ENCODE results near the gene NPAT. TPM values are rescaled to one million over a fixed set of nuclear protein-coding genes. Genes with fewer than 3 reads are reported as not detected.

The NPAT gene
- 10 to 100 TPM; 25.4 to 28.9 TPM for total RNA-seq
- polyA plus RNA-seq (2013, experiment 1 of 2), result 28.5 TPM
- polyA plus RNA-seq (2013, experiment 2 of 2), result 32.4 TPM
- total RNA-seq, result 88.1 to 322 (median 194) reads per million in 172 experiments

GRCh38 chr11:108222574-108223347, at the start of gene NPAT, which contains the start of gene ATM:
Gene NPAT (minus strand): TSS chr11:108222638. CDS start chr11:108222536, 102 bp downstream.
Gene ATM (plus strand): TSS chr11:108223067. CDS start chr11:108227625, 4,558 bp downstream.
- Histone ChIP-seq H3K36me3 (ENCODE audit: insufficient read depth, low read length) (peaks cover 14% of the 10 kb centered on the region), H3K27me3 (ENCODE audit: control insufficient read depth in 1 of 2, insufficient read depth in 2 of 2, low read length in 2 of 2) (no peaks in the 10 kb centered on the region), H3K9me3 (ENCODE audit: control insufficient read depth in 1 of 2, insufficient read depth in 1 of 2, low read length in 2 of 2) (no peaks in the 10 kb centered on the region), H3K4me1 (ENCODE audit: insufficient read depth, low read length) (peaks cover 23% of the 10 kb centered on the region), H3K27ac (ENCODE audit: low read depth in 1 of 2, low read length in 2 of 2) (peak within 1 kb of the TSS; percentile 95 to 99), H3K4me3 (ENCODE audit: low read length) (peak within 1 kb of the TSS; percentile 75)
- ChIA-PET POLR2A (interaction anchor here (0.7 to 11.9 kb wide), 31 partner anchors 8 to 442 kb away, joined by 3 to 773 read pairs (median 6); partner anchors contain the start of genes ACAT1, C11orf65, CUL5 and DDX10), CTCF (interaction anchor here (0.6 to 6.8 kb wide), 17 partner anchors 9 to 120 kb away, joined by 3 to 65 read pairs (median 4); no protein-coding TSS in a partner anchor)
- peak; percentile 97 to 100 (median 98) for DNase-seq
- TF ChIP-seq CTCF (IDR thresholded peaks at IDR 0.05), result peak; percentile 82
- no peak within 1 kb of the TSS for H3K27ac Mint-ChIP-seq
- H3K4me3 Mint-ChIP-seq, result no peak within 1 kb of the TSS
- no peaks in the 10 kb centered on the region for H3K27me3 Mint-ChIP-seq
- peak; percentile 73 for ATAC-seq (ENCODE audit: poor library complexity)
- H3K36me3 Mint-ChIP-seq (ENCODE audit: low read depth), result peaks cover 50% of the 10 kb centered on the region
- H3K9me3 Mint-ChIP-seq, result no peaks in the 10 kb centered on the region
- peaks cover 50% of the 10 kb centered on the region for H3K4me1 Mint-ChIP-seq (ENCODE audit: low read depth)
- intact Hi-C loops (cut with DNase I, micrococcal nuclease), result loop anchor here (1.0 to 10.0 kb wide), 11 partner anchors 14 to 442 kb away; partner anchors contain the start of genes C11orf65 (in 2 of the 2), ACAT1 (in 1 of the 2), DDX10 (in 1 of the 2) and EXPH5 (in 1 of the 2)

- H3K4me3 ChIP-seq (ENCODE audit: low read length), result no peak overlapping the region
- Mint-ChIP-seq H3K4me1 (ENCODE audit: low read depth) (peaks cover 27% of the 10 kb centered on the region), H3K9me3 (peaks cover 9% of the 10 kb centered on the region), H3K36me3 (ENCODE audit: low read depth) (peaks cover 74% of the 10 kb centered on the region), H3K27ac (peak overlapping the region; percentile 18), H3K27me3 (no peaks in the 10 kb centered on the region), H3K4me3 (no peak overlapping the region)
- no peaks in the 10 kb centered on the region for H3K9me3 ChIP-seq (ENCODE audit: control insufficient read depth in 1 of 2, insufficient read depth in 1 of 2, low read length in 2 of 2)
- H3K36me3 ChIP-seq (ENCODE audit: insufficient read depth, low read length), result peaks cover 62% of the 10 kb centered on the region
- DNase-seq, result no peak
- ChIA-PET POLR2A (interaction anchor here (2.1 kb wide), 1 partner anchor 46 kb away, joined by 8 read pairs; the partner anchor contains the start of gene ATM), CTCF (no interaction called here)
- ATAC-seq (ENCODE audit: poor library complexity), result no peak
- no peak overlapping the region for H3K27ac ChIP-seq (ENCODE audit: low read depth in 1 of 2, low read length in 2 of 2)
- no peak for TF ChIP-seq CTCF (IDR thresholded peaks at IDR 0.05)
- intact Hi-C loops (cut with DNase I, micrococcal nuclease), result no loop called here
- no peaks in the 10 kb centered on the region for H3K27me3 ChIP-seq (ENCODE audit: control insufficient read depth in 1 of 2, insufficient read depth in 2 of 2, low read length in 2 of 2)
- H3K4me1 ChIP-seq (ENCODE audit: insufficient read depth, low read length), result no peaks in the 10 kb centered on the region
These were observed 47.1 kb upstream of the NPAT start for GRCh38 chr11:108269583-108269982.

- intact Hi-C loops (cut with DNase I, micrococcal nuclease), result loop anchor here (2.0 to 5.0 kb wide), 3 partner anchors 16 to 79 kb away; partner anchors contain the start of genes ATM (in 1 of the 2) and NPAT (in 1 of the 2)
- H3K4me1 Mint-ChIP-seq (ENCODE audit: low read depth), result peaks cover 74% of the 10 kb centered on the region
- no peak for TF ChIP-seq CTCF (IDR thresholded peaks at IDR 0.05)
These were observed 30.7 kb upstream of the NPAT start for GRCh38 chr11:108253176-108253575.

More at GRCh38 chr11:108253176-108253575, 30.7 kb upstream of the NPAT start:
- Mint-ChIP-seq H3K36me3 (ENCODE audit: low read depth) (peaks cover 96% of the 10 kb centered on the region), H3K27ac (peak overlapping the region; percentile 79), H3K27me3 (no peaks in the 10 kb centered on the region), H3K9me3 (no peaks in the 10 kb centered on the region), H3K4me3 (no peak overlapping the region)
- Histone ChIP-seq H3K36me3 (ENCODE audit: insufficient read depth, low read length) (peaks cover 93% of the 10 kb centered on the region), H3K27ac (ENCODE audit: low read depth in 1 of 2, low read length in 2 of 2) (no peak overlapping the region), H3K4me1 (ENCODE audit: insufficient read depth, low read length) (peaks cover 5% of the 10 kb centered on the region), H3K4me3 (ENCODE audit: low read length) (no peak overlapping the region), H3K9me3 (ENCODE audit: control insufficient read depth in 1 of 2, insufficient read depth in 1 of 2, low read length in 2 of 2) (no peaks in the 10 kb centered on the region), H3K27me3 (ENCODE audit: control insufficient read depth in 1 of 2, insufficient read depth in 2 of 2, low read length in 2 of 2) (no peaks in the 10 kb centered on the region)
- ChIA-PET CTCF (interaction anchor here (1.1 to 4.4 kb wide), 2 partner anchors 17 to 30 kb away, joined by 3 to 23 read pairs; partner anchors contain the start of genes ATM and NPAT), POLR2A (interaction anchor here (0.6 to 5.2 kb wide), 4 partner anchors 15 to 336 kb away, joined by 3 to 93 read pairs (median 30); partner anchors contain the start of genes ATM and NPAT)
- peak in 1 of 14 experiments; percentile 28 for DNase-seq
- ATAC-seq (ENCODE audit: poor library complexity), result peak; percentile 59

Measured in CD4-positive, alpha-beta T cell (primary cell).